Measurements from ENCODE around the gene TNNT3. TPM values are rescaled to one million over a fixed set of nuclear protein-coding genes. Genes with fewer than 3 reads are reported as not detected.

TNNT3 gene
- polyA plus RNA-seq, 1 experiment, result not detected

- no peak for DNase-seq (ENCODE audit: low read depth, low spot score)
- POLR2A ChIA-PET, result interaction anchor here (0.7 kb wide), 1 partner anchor 485 kb away, joined by 4 read pairs; no protein-coding TSS in a partner anchor
- Histone ChIP-seq H3K27me3 (ENCODE audit: control insufficient read depth, insufficient read depth, low read length) (peaks cover 3% of the 10 kb centered on the region), H3K27ac (ENCODE audit: low read depth, low read length) (no peak overlapping the region), H3K4me3 (ENCODE audit: low read depth, low read length) (no peak overlapping the region), H3K9me3 (ENCODE audit: control insufficient read depth, insufficient read depth, low read length) (peaks cover 5% of the 10 kb centered on the region; the same call in 1 of the 2 replicates)
- CTCF ChIA-PET, result interaction anchor here (0.5 to 2.2 kb wide), 8 partner anchors 11 to 1862 kb away, joined by 3 to 17 read pairs (median 3); no protein-coding TSS in a partner anchor
- peak; percentile 55 for TF ChIP-seq CTCF (IDR thresholded peaks at IDR 0.05; ENCODE audit: low read depth, low read length)
Measured at GRCh38 chr11:1876361-1877063, 43.0 kb upstream of the TNNT3 start.

- ChIA-PET CTCF (interaction anchor here (1.0 to 2.2 kb wide), 6 partner anchors 12 to 279 kb away, joined by 3 to 17 read pairs (median 4); no protein-coding TSS in a partner anchor), POLR2A (no interaction called here)
- Histone ChIP-seq H3K4me3 (ENCODE audit: low read depth, low read length) (no peak overlapping the region), H3K9me3 (ENCODE audit: control insufficient read depth, insufficient read depth, low read length) (peaks cover 5% of the 10 kb centered on the region; the same call in 1 of the 2 replicates), H3K27me3 (ENCODE audit: control insufficient read depth, insufficient read depth, low read length) (no peaks in the 10 kb centered on the region), H3K27ac (ENCODE audit: low read depth, low read length) (no peak overlapping the region)
- no peak for TF ChIP-seq CTCF (IDR thresholded peaks at IDR 0.05; ENCODE audit: low read depth, low read length)
- no peak for DNase-seq (ENCODE audit: low read depth, low spot score)
Measured at GRCh38 chr11:1877211-1878136, 42.0 kb upstream of the TNNT3 start.

GRCh38 chr11:1878137-1879031 is 41.1 kb upstream of the TNNT3 start:
- DNase-seq (ENCODE audit: low read depth, low spot score), result no peak
- CTCF ChIA-PET, result interaction anchor here (1.0 to 1.2 kb wide), 2 partner anchors 185 to 274 kb away, joined by 3 to 8 read pairs; no protein-coding TSS in a partner anchor
- H3K27ac ChIP-seq (ENCODE audit: low read depth, low read length), result no peak overlapping the region
- H3K27me3 ChIP-seq (ENCODE audit: control insufficient read depth, insufficient read depth, low read length), result peaks cover 4% of the 10 kb centered on the region
- TF ChIP-seq CTCF (IDR thresholded peaks at IDR 0.05; ENCODE audit: low read depth, low read length), result no peak
- no peak overlapping the region for H3K4me3 ChIP-seq (ENCODE audit: low read depth, low read length)
- H3K9me3 ChIP-seq (ENCODE audit: control insufficient read depth, insufficient read depth, low read length), result peaks cover 5% of the 10 kb centered on the region; the same call in 1 of the 2 replicates
- POLR2A ChIA-PET, result no interaction called here

GRCh38 chr11:1879342-1879940 is 40.1 kb upstream of the TNNT3 start:
- CTCF ChIA-PET, result interaction anchor here (1.0 kb wide), 2 partner anchors 121 to 186 kb away, joined by 3 read pairs; no protein-coding TSS in a partner anchor
- Histone ChIP-seq H3K9me3 (ENCODE audit: control insufficient read depth, insufficient read depth, low read length) (peaks cover 5% of the 10 kb centered on the region; the same call in 1 of the 2 replicates), H3K27ac (ENCODE audit: low read depth, low read length) (no peak overlapping the region), H3K4me3 (ENCODE audit: low read depth, low read length) (no peak overlapping the region), H3K27me3 (ENCODE audit: control insufficient read depth, insufficient read depth, low read length) (peaks cover 11% of the 10 kb centered on the region)
- TF ChIP-seq CTCF (IDR thresholded peaks at IDR 0.05; ENCODE audit: low read depth, low read length), result no peak
- POLR2A ChIA-PET, result no interaction called here
- DNase-seq (ENCODE audit: low read depth, low spot score), result no peak

Measured in AG04450 (cell line).